HG03159 (cell line): ENCODE data around the gene SUMF2.
"Not testable (repeated sequence)": the region's sequence is repeated elsewhere in the genome, so short reads cannot be mapped to it uniquely, and the experiment has no call there.

Source experiments
- ATAC-seq: cut with Tn5 transposase; IDR thresholded peaks from one replicate; pipeline ENCODE4 v1.9.1; 2021; ENCODE audit warnings: mild to moderate bottlenecking, moderate library complexity; ENCODE audit not compliant: unreplicated experiment

SUMF2 gene

DNA sequence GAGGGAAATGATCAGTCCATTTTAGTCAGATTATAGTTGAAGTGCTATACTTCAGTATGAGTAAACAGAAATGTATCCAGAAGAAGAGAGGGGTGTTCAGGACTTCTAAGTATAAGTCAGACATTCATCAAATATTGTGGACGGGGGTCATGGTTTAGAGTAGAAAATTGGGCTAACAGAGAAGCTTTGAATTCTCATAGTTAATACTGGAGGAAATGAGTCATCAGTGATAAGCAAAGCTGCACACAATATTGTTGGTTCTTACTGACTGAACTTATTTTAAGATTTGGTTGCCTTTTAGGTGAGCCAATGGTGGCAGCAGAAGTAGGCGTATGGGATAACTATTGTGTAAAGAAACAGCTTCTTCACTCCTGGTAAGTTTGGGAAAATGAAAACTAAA lies 1.7 kb upstream of the SUMF2 start:
- no peak for ATAC-seq

DNA sequence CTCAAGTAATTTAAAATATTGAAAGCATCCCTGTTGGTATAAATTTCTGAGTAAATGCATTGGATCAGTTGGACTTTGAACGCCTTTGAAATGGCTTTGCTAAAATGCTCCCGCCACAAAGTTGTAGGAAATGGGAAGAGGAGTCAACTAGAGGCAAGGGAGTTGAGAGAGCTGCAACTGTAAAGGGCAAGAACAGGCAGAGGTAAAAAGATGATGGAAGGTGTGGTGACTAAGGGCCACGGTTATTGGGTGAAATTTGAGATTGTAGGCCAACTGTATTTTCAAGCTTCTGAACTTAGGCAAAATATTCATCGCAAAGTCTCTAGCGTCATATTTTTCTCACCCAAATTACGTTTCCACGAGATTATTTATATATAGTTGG lies 595 bp upstream of the SUMF2 start:
- no peak for ATAC-seq

DNA sequence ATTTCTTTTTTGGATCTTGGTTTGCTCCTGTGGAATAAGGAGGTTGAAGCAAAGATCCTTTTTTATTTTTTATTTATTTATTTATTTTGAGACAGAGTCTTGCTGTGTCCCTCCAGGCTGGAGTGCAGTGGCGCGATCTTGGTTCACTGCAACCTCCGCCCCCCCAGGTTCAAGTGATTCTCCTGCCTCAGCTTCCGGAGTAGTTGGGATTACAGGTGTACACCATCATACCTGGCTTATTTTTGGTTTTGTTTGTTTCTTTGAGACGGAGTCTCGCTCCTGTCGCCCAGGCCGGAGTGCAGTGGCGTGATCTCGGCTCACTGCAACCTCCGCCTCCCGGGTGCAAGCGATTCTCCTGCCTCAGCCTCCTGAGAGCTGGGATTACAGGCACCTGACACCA lies 2.3 kb downstream of the SUMF2 start:
- not testable (repeated sequence) for ATAC-seq

DNA sequence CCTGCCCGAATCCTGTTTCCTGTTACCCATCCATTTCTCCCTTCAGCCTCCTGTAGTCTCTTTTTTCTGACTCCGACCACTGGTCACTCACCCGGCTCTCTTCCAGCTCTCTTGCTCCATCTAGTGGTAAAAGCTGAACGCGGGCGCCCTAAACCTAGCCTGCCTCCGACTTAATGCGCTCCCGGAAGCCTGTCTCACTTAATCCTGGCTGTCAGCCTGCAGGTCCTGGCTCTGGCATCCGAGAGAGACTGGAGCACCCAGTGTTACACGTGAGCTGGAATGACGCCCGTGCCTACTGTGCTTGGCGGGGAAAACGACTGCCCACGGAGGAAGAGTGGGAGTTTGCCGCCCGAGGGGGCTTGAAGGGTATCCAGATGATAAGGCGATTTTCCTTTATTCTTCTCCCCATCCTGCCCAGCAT lies 10.3 kb downstream of the SUMF2 start:
- peak; percentile 92 for ATAC-seq

DNA sequence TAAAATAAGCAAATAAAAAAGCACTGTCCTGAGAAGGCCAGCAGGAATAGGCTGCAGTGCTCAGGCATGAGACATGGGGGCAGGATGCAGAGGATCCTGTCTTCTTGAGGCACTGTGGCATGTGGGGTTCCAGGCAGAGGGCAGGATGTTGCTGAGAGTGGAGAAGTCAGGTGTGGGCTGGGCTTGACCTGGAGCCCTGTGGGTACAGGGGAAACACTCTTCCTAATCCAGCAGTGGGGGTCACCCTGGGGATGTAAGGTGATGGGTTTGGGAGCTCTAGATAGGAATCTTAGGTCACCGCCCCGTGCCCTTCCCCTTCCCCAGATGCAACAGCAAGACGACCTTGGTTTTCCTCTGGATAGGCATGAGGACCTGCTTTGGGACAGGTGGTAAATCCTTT lies 13.6 kb downstream of the SUMF2 start:
- ATAC-seq = no peak

DNA sequence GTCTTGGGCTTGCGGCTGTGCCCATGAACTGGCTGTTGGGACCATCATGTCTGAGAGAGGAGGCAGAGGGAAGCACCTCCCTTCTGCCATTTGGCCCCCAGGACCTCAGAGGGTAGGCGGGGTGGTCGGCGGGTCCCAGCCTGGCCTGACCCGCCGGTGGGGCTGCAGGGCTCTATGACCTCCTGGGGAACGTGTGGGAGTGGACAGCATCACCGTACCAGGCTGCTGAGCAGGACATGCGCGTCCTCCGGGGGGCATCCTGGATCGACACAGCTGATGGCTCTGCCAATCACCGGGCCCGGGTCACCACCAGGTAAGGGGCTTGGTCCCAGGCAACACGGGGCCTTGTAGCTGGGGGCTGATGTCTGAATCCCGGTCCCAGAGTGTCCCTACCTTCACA lies 14.1 kb downstream of the SUMF2 start:
- ATAC-seq = no peak

DNA sequence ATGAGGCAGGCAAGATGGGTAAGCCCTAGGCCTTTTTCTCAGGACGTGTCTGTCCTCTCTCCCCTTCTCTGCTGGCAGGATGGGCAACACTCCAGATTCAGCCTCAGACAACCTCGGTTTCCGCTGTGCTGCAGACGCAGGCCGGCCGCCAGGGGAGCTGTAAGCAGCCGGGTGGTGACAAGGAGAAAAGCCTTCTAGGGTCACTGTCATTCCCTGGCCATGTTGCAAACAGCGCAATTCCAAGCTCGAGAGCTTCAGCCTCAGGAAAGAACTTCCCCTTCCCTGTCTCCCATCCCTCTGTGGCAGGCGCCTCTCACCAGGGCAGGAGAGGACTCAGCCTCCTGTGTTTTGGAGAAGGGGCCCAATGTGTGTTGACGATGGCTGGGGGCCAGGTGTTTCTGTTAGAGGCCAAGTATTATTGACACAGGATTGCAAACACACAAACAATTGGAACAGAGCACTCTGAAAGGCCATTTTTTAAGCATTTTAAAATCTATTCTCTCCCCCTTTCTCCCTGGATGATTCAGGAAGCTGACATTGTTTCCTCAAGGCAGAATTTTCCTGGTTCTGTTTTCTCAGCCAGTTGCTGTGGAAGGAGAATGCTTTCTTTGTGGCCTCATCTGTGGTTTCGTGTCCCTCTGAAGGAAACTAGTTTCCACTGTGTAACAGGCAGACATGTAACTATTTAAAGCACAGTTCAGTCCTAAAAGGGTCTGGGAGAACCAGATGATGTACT lies 15.5 kb downstream of the SUMF2 start:
- ATAC-seq = no peak

DNA sequence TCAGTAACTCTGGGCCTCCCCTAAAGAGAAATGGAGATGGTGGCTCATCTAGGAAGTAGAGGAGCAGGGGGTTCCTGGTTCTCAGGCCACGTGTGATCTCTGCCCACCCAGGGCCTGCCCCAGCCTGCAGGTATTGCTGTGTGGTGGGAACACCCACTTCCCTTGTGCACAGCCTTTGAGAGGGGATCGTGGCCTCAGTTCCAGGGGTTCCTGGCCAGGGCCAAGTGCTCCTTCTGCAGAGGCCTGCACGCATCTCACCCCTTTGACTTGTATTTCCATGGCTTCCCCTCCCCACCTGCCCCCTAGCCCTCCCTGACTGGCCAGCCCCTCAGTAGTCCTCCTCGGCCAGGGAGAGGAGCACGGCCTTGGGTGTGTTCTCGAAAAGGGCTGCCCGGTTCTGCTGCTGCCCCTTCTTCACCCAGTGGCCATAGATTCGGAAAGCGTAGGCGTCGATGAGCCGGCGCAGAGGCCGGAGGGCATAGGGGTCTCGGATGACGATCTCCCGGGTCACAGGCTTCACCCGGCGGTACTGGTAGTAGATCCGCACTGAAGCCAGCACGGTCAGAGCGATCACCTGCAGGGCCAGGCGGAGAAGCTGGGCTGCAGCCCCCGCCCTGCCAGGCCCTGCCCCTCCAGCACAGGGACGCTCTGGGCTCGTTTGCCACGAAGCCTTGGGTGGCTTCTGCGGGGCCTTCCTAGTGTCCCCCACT lies 16.8 kb downstream of the SUMF2 start:
- ATAC-seq = not testable (repeated sequence)

DNA sequence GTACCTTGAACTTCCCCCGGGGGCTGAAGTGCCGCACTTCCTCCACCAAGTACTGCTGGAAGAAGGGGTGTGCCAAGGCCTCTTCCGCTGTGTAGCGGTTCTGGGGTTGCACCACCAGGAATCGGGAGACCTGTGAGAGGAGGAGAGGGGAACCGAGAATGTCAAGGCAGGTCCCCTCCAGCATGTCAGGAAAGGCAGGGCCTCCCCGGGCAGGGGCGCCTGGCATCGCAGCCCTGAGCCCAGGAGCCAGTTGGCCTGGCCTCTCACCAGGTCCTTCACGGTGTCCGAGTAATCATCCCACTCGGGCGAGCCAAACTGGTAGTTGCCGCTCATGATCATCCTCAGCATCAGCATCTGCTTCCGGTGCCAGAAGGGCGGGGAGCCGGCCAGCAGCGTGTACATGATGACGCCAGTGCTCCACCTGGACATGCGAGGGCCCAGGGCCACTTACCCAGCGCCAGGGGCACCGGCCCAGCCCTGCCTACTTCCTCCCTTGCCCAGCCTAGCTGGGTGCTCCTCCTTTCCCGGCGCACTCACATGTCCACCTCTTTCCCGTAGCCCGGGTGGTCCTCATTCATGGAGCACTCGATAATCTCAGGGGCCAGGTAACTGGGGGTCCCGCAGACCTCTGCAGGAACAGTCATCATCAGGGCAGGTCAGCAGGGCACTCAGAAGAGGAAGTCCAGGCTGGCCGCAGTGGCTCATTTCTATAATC lies 17.7 kb downstream of the SUMF2 start:
- ATAC-seq = no peak

DNA sequence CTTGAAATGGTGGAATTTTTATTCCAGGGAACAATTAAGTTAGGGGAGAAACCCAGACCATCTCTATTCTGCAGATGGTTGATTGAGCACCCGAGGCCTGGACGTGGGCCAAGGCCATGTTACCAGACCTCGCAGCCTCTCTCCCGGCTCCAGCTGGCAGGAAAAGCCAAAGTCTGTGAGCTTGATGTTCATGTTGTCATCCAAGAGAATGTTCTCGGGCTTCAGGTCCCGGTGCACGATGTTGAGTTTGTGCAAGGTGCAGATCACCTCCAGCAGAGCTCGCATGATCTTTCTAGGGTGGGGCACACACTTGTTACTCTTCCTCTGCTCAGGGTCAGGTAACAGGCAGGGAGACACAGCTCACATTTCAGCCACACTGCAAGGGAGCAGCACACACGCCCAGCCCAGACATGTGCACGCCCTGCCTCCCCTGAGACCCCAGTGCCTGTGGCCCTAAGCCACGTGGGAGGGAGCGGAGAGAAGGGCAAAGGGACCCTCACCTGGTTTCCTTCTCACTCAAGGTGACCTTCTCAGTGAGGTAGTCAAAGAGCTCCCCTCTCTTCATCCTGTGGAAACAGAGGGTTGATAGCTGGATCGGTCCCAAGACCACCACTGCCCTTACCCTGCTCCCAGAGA lies 19.2 kb downstream of the SUMF2 start:
- no peak for ATAC-seq

DNA sequence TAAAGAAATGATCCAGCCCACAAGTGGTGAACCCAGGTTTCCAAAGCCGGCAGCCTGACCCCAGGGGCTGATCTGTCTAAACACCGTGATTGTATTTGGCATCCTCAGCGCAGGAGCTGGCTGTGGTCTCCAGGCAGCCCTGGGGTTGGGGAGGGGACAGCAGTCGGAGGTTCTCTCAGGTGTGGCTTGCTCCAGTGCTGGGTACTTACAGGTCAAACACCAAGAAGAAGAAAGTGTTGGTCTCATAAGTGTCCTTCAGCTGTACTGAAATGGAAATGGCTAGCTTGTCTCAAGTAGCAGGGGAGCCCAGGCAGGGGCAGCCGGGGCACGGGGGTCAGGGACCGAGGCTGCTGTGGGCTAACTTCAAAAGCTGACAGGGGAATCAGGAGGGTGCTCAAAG lies 22.7 kb downstream of the SUMF2 start:
- ATAC-seq = no peak

DNA sequence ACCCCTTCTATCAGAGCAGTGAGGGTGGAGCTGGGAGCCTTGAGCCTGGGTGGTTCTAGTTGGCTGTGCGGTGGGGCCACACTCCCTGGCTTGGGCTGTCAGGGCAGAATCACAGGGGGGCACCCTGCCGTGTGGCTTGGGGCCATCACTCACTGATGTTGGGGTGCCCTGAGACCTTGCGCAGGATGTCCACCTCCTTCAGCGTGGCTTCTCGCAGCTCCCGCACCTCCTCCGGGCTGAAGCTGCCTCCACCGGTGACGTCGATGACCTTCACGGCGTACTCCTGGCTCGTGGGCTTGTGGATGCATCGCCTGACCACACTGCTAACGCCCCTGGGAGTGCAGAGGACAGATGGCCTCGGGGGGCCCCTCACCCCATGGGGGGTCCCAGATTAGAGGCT lies 23.4 kb downstream of the SUMF2 start:
- ATAC-seq = no peak

DNA sequence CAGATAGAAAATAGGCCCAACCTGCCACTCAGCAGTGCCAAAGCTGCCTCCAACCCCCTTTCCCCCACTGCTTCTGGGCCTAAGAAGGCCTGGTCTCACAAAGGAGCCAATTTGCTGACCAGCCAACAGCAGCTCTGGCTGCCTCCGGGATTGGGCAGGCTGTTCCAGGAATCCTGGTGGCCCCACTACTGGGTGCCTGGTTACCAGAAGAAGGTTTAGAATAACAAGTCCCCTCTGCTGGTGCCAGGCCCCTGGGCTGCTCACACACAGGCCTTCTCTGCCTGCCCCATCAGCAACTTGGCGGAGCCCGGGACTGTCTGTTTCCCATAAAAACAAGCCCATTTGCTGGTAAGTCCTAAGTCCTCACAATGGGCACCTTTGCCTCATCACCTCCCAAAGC lies 27.5 kb downstream of the SUMF2 start:
- no peak for ATAC-seq

DNA sequence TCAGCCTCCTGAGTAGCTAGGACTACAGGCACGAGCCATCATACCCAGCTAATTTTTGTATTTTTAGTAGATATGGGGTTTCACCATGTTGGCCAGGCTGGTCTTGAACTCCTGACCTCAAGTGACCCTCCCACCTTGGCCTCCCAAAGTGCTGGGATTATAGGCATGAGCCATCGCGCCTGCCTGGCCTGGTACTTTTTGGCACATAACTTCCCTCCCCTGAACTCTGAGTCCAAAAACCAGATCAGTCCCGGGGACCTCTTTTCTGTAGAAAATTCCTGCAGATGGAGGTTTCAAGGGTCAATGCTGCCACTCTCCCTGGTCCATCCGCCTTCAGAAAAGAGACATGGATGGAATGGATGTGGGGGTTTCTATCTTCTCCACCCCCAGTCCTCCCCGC lies 28.3 kb downstream of the SUMF2 start:
- ATAC-seq = not testable (repeated sequence)

DNA sequence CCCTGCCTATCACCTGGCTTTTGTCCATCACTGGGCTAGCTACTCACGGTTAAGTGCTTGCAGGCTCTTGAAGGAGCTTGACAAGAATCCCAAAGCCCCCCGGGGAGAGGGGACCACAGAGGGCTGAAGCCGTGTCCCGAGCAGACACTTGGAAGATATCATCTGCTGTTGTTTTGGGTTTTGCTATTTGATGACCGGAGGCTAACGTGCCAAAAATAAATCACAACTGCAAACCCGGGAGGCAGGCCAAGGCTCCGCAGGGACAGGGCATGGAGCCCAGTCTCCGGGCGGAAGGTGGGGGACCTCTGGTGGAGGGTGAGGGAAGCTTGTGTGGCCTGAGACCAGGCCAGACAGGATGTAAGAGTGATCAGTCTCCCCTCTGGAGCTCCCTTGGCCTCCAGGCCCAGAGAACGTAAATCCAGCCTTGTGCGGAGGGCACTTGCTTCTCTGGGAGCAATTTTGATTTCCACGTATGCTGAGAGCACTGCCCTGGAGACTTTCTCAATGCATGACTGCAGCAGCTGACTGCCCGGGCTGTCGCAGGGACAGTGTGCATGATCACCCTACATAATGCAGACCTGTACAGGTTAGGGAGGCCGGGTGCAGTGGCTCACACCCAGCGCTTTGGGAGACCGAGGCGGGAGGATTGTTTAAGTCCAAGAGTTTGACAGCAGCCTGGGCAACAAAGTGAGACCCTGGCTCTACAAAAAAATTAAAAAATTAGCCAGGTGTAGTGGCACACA lies 28.9 kb downstream of the SUMF2 start, which contains the start of gene PHKG1:
PHKG1 (minus strand) TSS at position 164 of the 743 bp plus-strand sequence. CDS start 4,011 bp downstream, outside the sequence.
- no peak for ATAC-seq

DNA sequence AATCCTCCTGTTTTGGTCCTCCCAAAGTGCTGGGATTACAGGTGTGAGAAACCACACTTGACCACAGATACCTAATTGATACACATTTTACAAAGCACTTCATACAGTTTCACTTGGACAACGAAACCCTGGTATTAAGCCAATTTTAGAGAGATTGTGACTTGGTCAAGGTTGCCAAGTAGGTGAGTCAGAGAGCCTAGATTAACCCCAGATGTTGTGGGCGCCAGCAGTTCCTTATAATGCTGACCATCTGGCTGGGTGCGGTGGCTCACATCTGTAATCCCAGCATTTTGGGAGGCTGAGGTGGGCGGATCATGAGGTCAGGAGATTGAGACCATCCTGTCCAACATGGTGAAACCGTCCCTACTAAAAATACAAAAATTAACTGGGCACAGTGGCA lies 33.6 kb downstream of the SUMF2 start:
- ATAC-seq = no peak

DNA sequence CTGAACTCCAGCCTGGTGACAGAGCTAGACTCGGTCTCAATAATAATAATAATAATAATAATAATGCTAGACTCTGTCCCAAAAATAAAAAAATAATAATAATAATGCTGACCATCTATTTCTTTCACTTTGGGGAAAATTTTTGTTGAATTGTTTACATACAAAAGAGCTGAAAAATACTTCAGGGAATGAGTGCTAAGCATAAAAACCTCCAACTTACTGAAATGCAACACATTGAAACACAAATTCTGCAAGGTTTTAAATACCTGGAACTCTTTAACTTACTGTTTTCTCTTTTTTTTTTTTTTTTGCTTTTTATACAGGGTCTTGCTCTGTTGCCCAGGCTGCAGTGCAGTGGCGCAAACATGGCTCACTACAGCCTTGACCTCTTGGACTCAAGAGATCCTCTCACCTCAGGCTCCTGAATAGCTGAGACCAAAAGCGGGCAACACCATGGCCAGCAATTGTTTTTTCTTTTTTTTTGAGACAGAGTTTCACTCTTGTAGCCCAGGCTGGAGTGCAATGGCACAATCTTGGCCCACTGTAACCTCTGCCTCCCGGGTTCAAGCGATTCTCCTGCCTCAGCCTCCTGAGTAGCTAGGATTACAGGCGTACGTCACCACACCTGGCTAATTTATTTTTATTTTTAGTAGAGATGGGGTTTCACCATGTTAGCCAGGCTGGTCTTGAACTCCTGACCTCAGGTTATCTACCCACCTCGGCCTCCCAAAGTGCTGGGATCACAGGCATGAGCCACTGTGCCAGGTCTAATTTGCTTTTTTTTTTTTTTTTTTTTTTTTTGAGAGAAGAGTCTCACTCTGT lies 34.3 kb downstream of the SUMF2 start:
- not testable (repeated sequence) for ATAC-seq

DNA sequence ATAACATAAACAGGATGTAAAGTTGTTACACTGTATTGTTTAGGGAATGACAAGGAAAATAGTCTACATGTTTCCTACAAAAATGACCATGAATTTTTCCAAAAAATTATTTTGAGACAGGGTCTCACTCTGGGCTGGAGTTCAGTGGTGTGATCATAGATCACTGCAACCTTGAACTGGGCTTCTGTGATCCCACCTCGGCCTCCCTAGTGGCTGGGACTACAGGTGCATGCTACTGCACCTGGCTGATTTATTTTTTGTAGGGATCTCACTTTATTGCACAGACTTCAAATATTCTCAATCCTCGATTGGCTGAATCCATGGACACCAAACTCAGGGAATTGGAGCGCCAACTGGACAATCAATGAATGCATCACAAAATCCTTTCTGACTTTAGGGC lies 35.6 kb downstream of the SUMF2 start:
- ATAC-seq = no peak

DNA sequence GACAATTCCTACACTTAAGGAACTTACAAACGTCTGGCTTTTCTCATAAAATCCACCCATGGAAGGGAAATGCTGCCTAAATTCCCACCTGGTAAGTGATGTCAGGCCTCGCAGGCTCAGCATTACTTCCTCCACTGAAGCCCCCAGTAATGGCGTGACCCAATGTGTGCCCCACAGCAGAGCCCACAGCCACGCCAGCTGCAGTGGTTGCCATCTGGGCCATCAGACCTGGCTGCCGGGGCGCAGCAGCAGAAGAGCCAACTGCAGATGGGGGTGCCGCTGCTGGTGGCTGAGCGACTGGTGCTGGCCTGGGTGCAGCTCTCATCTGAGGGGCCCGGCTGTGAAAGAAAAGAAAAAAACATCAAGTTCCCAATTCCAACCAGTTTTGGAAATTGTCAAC lies 40.1 kb downstream of the SUMF2 start:
- not testable (repeated sequence) for ATAC-seq

DNA sequence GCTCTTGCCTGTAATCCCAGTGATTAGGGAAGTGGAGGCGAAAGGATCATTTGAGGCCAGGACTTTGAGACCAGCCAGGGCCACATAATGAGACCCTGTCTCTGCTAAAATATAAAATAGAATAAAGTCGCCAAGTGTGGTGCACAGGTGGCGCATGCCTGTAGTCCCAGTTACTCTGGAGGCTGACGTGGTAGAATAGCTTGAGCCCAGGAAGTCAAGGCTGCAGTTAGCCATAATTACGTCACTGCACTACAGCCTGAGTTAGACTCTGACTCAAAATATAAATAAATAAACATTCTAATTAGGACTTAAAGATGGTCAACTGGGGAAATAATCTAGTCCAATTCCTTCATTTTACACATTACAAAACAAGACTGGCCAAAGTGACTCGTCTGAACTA lies 41.4 kb downstream of the SUMF2 start:
- ATAC-seq = peak; percentile 29
